Psoas muscle (tissue), 8 donors: Measurements from ENCODE around the gene HSF4. TPM values are rescaled to one million over a fixed set of nuclear protein-coding genes. Genes with fewer than 3 reads are reported as not detected.
A peak's percentile ranks its signal among the peaks of the same experiment; 100 is the strongest.

Source experiments
- ATAC-seq, 4 donors: fragments of 200-7000 bp; cut with Tn5 transposase; one replicate each; pipeline ENCODE4 v1.9.1; 2020; ENCODE audit warnings: moderate library complexity in 3 of 4, mild to moderate bottlenecking in 2 of 4
- DNase-seq, 2 donors: peaks; one replicate each; pipeline ENCODE4 v3.0.0-alpha.2; 2020
- H3K27ac ChIP-seq: fragments of 200-600 bp; one replicate; pipeline ENCODE4 v1.8.0; 2022
- H3K27me3 ChIP-seq, 3 donors: fragments of 200-600 bp in 1 of 3; one replicate each; pipeline versions ENCODE4 v1.6.1 to v1.8.0; 2013 to 2022; ENCODE audit warnings: low read length in 2 of 3, mild to moderate bottlenecking in 2 of 3, moderate library complexity in 1 of 3; ENCODE audit not compliant: insufficient read depth in 3 of 3
- H3K36me3 ChIP-seq, 2 donors: fragments of 200-600 bp in 1 of 2; one replicate each; pipeline versions ENCODE4 v1.6.1 to v1.8.0; 2013 to 2022; ENCODE audit warnings: low read depth in 1 of 2, mild to moderate bottlenecking in 1 of 2, moderate library complexity in 1 of 2; ENCODE audit not compliant: insufficient read depth in 1 of 2
- H3K4me1 ChIP-seq: fragments of 200-600 bp; one replicate; pipeline ENCODE4 v1.8.0; 2022
- H3K4me3 ChIP-seq: fragments of 200-600 bp; one replicate; pipeline ENCODE4 v1.8.0; 2022; ENCODE audit warnings: mild to moderate bottlenecking
- H3K9me3 ChIP-seq: fragments of 200-600 bp; one replicate; pipeline ENCODE4 v1.8.0; 2022
- WGBS, 3 donors: extraction: QIAGEN DNeasy Blood & Tissue Kit; methylation state at CpG; one replicate each; pipeline versions ENCODE4 v1.1.6 to v1.1.7; 2013; 5-methylcytosine and 5-hydroxymethylcytosine counted together
- intact Hi-C, 2 donors: fragments of 100-400 bp; cut with DNase I; formaldehyde crosslinking; loops; one replicate each; pipeline versions ENCODE4 v1.11.0 to v1.14.2; 2022
- polyA plus RNA-seq, 3 donors: library from polyadenylated mRNA; stranded (reverse); fragments of 200-250 nt; gene quantifications; one replicate each; pipeline ENCODE4 v1.2.3, GENCODE V29; 2013
- total RNA-seq, 4 donors: library from RNA; stranded (reverse); fragmentation: NEBNext Ultra II Directional in 2 of 4; extraction: Animal tissue kit (Norgen Biotek cat#: 25700) in 2 of 4; gene quantifications; one replicate each; pipeline versions ENCODE4 v1.2.1 to v1.2.4, GENCODE V29; 2021 to 2023
- TF ChIP-seq, protein P1 (sequence below): fragments of 200-600 bp; IDR thresholded peaks from one replicate; pipeline ENCODE4 v1.8.0; 2022; ENCODE audit warnings: antibody characterized with exemption
- donor health status: healthy with polysubstance abuse.
- donor health status: DM: no; HTN: no; CAD: no; lungs with moderate emphysema.
- donor health status: Bipolar disorder and iron deficiency.
- donor health status: healthy.
- donor health status: DM: yes; HTN: yes; CAD: no.
- donor health status: DM: no; HTN: no; CAD: no.
- donor health status: DM: no; HTN: no; CAD: no.
- donor health status: DM: yes; HTN: yes; CAD: no.

HSF4 gene
- total and polyA plus RNA-seq, 7 donors: 15.1 to 97.3 (median 47.8) TPM

DNA sequence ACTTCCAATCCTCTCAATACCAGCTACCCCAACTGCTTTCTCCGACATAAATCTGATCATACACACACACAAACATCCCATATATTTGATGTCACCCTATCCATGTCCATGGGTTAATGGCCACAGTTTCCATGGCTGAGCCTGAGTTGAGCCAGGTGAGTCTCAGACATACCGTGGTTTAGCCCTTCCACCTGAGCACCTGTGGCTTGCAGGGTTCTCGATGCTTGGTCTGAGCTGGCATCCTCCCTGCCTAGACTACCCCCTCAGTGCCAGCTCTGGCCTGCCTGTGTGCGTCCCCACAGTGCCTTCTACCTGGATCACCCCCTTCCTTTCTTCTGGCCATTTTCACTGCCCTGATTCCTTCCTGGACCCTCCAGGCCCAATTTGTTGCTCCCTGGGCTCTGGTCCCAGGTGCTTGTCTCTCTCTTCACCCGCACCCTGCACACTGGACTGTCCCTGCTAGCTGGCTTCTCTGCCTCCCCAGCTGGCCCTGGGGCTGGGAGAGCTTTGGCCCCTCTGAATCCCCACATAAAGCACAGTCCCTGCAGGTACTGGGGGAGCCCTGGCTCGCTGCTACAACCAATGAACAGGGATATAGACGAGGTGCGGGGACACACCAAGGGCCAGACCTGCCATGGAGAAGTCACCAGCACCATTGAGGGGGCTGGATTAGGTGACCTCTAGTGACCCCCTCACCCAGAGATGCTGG, 41.7 kb downstream of the HSF4 start:
- Histone ChIP-seq H3K4me1 (peaks cover 26% of the 10 kb centered on the region), H3K4me3 (no peak overlapping the region), H3K9me3 (no peaks in the 10 kb centered on the region), H3K36me3 (peaks cover 5 to 30% of the 10 kb centered on the region in 2 donors), H3K27me3 (no peaks in the 10 kb centered on the region), H3K27ac (no peak overlapping the region)
- TF ChIP-seq, protein P1, sequence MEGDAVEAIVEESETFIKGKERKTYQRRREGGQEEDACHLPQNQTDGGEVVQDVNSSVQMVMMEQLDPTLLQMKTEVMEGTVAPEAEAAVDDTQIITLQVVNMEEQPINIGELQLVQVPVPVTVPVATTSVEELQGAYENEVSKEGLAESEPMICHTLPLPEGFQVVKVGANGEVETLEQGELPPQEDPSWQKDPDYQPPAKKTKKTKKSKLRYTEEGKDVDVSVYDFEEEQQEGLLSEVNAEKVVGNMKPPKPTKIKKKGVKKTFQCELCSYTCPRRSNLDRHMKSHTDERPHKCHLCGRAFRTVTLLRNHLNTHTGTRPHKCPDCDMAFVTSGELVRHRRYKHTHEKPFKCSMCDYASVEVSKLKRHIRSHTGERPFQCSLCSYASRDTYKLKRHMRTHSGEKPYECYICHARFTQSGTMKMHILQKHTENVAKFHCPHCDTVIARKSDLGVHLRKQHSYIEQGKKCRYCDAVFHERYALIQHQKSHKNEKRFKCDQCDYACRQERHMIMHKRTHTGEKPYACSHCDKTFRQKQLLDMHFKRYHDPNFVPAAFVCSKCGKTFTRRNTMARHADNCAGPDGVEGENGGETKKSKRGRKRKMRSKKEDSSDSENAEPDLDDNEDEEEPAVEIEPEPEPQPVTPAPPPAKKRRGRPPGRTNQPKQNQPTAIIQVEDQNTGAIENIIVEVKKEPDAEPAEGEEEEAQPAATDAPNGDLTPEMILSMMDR: no peak
- ATAC-seq (no peak), DNase-seq (no peak)
- 93 to 95% (median 94%) methylated on average over 8 of the region's 8 CpGs for WGBS, 3 donors
- intact Hi-C loops: no loop called here

DNA sequence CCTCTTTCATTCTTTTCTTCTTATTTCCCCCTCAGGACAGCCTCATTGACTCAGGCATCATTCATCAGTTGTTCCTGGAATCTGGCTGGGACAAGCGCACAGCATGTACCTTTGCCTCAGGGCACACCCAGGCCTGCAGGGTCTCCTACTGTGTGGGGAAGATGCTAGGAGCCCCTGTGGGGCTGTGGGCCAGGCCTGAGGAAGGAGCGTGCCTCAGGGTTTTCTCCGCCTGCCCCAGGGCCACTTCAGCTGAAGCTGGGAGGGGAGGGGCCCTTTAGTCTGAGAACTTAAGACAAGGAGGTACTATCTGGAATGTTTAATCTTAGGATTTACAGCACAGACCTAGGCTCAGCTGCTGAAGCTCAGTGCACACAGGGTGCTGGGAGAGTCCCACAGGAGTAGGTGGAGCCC, 42.3 kb downstream of the HSF4 start:
- no peaks in the 10 kb centered on the region for H3K9me3 ChIP-seq
- WGBS, 3 donors: 92 to 97% (median 93%) methylated on average over 3 of the region's 3 CpGs
- H3K27ac ChIP-seq: peak overlapping the region; percentile 68
- H3K27me3 ChIP-seq: no peaks in the 10 kb centered on the region
- peaks cover 26% of the 10 kb centered on the region for H3K4me1 ChIP-seq
- DNase-seq (no peak), ATAC-seq (no peak)
- H3K4me3 ChIP-seq: no peak overlapping the region
- TF ChIP-seq, protein P1: no peak
- H3K36me3 ChIP-seq: peaks cover 5 to 24% of the 10 kb centered on the region in 2 donors
- intact Hi-C loops: no loop called here

DNA sequence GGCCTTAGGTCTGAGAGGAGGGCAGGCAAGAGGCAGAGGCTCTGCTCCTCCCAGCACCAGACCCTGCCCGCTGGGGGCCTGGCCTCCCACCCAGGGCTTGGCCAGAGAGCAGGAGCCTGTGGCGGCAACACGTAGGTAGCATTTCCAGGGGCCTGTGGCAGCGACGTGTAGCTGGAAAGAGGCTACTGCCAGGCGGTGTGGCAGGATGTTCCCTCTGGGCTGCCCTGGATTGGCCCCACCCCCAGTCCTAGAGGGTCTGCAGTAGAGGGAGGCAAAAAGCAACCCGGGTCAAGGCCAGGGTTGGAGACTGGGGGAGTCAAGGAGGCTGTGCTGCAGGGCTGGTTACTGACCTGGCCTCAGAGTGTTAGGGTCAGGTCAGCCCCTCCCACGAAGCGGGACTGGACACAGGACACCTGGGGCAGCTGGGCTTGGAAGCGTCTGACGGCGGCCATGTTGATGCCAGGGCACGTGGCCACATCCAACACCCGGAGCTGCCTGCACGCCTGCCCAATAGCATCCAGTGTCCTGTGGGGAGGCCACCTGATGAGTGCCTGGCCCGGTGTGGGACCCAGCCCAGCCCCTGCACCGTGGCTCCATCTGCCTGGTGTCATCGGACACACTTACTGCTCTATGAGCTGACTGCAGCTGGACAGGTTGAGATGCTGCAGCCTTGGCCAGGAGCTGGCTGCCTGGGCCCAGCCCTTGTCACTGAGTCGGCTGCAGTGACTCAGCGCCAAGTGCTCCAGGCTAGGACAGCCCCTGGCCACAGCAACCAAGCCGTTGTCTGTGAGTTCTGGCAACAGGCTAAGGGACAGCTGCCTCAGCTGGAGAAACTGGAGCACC, 42.9 kb downstream of the HSF4 start:
- H3K36me3 ChIP-seq: peaks cover 5 to 20% of the 10 kb centered on the region in 2 donors
- H3K9me3 ChIP-seq: no peaks in the 10 kb centered on the region
- TF ChIP-seq, protein P1: no peak
- H3K4me3 ChIP-seq: no peak overlapping the region
- WGBS, 3 donors: 35 to 55% (median 37%) methylated on average over 20 to 21 of the region's 21 CpGs
- intact Hi-C loops: no loop called here
- peak; percentile 85 to 88 (median 86) for ATAC-seq
- H3K27ac ChIP-seq: peak overlapping the region; percentile 68
- H3K27me3 ChIP-seq: no peaks in the 10 kb centered on the region
- peaks cover 26% of the 10 kb centered on the region for H3K4me1 ChIP-seq
- peak; percentile 66 to 84 for DNase-seq

DNA sequence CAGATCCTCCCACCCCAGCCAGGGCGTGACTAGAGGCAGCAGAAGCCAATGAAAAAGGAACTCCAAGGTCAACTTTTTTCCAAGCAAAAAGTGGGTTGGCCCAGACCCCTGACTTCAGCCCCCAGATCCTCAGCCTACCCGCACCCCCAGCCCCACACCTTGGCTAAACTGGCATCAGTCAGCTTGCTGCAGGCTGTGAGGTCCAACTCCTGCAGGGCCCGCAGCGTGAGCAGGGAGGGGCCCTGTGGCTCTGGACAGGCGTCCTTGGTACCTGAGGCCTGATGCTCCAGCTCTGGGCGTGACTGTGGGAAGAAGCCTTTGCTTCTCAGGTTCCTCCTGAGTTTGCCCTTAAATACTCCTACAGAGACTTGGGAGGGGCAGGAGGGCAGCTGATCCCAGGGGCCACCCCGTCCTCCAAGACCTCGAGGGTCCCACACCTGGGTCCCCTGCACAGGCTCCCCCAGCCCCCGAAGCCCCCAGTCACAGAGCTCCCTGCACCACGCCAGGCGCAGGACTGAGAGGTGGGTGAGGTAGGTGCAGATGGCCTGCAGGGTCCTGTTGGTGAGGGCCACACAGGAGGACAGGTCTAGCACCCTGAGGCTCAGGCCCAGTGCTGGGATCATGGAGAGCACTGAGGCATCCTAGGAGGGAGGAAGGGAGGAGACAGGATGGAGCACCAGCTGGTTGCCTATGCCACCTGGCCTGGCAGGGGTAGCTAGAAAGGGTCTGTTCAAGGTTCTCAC, 43.8 kb downstream of the HSF4 start:
- Histone ChIP-seq H3K36me3 (peaks cover 0 to 12% of the 10 kb centered on the region in 2 donors), H3K4me3 (no peak overlapping the region), H3K27me3 (no peaks in the 10 kb centered on the region), H3K9me3 (no peaks in the 10 kb centered on the region), H3K4me1 (peaks cover 27% of the 10 kb centered on the region), H3K27ac (peak overlapping the region; percentile 68)
- 79 to 89% (median 88%) methylated on average over 11 of the region's 11 CpGs for WGBS, 3 donors
- DNase-seq (no peak), ATAC-seq (peak; percentile 2 to 12 (median 8))
- intact Hi-C loops: no loop called here
- TF ChIP-seq, protein P1: no peak
